GM18867 (cell line): Measurements from ENCODE around the gene RCBTB1.

Source experiments
- ATAC-seq: cut with Tn5 transposase; IDR thresholded peaks from one replicate; pipeline ENCODE4 v1.9.1; 2021; ENCODE audit warnings: mild to moderate bottlenecking, moderate library complexity; ENCODE audit not compliant: unreplicated experiment

The RCBTB1 gene

GRCh38 chr13:49561062-49561410 lies 24.3 kb downstream of the RCBTB1 start:
- no peak for ATAC-seq

- no peak for ATAC-seq
Measured at GRCh38 chr13:49560270-49561061, 24.9 kb downstream of the RCBTB1 start.

- ATAC-seq: no peak
Measured at GRCh38 chr13:49559006-49559405, 26.4 kb downstream of the RCBTB1 start.

- ATAC-seq: no peak
Measured at GRCh38 chr13:49554387-49554786, 31.0 kb downstream of the RCBTB1 start.

- no peak for ATAC-seq
Measured at GRCh38 chr13:49553888-49554287, 31.5 kb downstream of the RCBTB1 start.

GRCh38 chr13:49550942-49551644 lies 34.3 kb downstream of the RCBTB1 start:
- no peak for ATAC-seq

GRCh38 chr13:49549289-49549688 lies 36.1 kb downstream of the RCBTB1 start:
- ATAC-seq: no peak

- ATAC-seq: no peak
Measured at GRCh38 chr13:49546561-49546960, 38.8 kb downstream of the RCBTB1 start.

- ATAC-seq: no peak
Measured at GRCh38 chr13:49545661-49546060, 39.7 kb downstream of the RCBTB1 start.

GRCh38 chr13:49543656-49544055 lies 41.7 kb downstream of the RCBTB1 start:
- no peak for ATAC-seq

- no peak for ATAC-seq
Measured at GRCh38 chr13:49540552-49540951, 44.8 kb downstream of the RCBTB1 start.

- ATAC-seq: no peak
Measured at GRCh38 chr13:49539746-49540145, 45.6 kb downstream of the RCBTB1 start.

GRCh38 chr13:49539313-49539712 lies 46.0 kb downstream of the RCBTB1 start:
- no peak for ATAC-seq

GRCh38 chr13:49538404-49538803 lies 47.0 kb downstream of the RCBTB1 start:
- ATAC-seq: no peak

- no peak for ATAC-seq
Measured at GRCh38 chr13:49536144-49536873, 49.0 kb downstream of the RCBTB1 start.

- ATAC-seq: no peak
Measured at GRCh38 chr13:49533591-49534269, 51.6 kb downstream of the RCBTB1 start.

- no peak for ATAC-seq
Measured at GRCh38 chr13:49533011-49533410, 52.3 kb downstream of the RCBTB1 start.

- ATAC-seq: no peak
Measured at GRCh38 chr13:49532593-49532992, 52.8 kb downstream of the RCBTB1 start.

GRCh38 chr13:49530457-49530856 lies 54.9 kb downstream of the RCBTB1 start:
- ATAC-seq: no peak

GRCh38 chr13:49528161-49528560 lies 57.2 kb downstream of the RCBTB1 start:
- ATAC-seq: no peak

- no peak for ATAC-seq
Measured at GRCh38 chr13:49527123-49527522, 58.2 kb downstream of the RCBTB1 start.
